Adipose tissue (tissue), 3 donors: Measurements from ENCODE around the gene CCSER1. TPM values are rescaled to one million over a fixed set of nuclear protein-coding genes. Genes with fewer than 3 reads are reported as not detected.

ENCODE experiments used
- polyA plus RNA-seq, 3 donors: library from polyadenylated mRNA; stranded (reverse); fragments of 200-250 nt; gene quantifications; one replicate each; pipeline ENCODE4 v1.2.3, GENCODE V29; 2013
- donor health status: healthy with polysubstance abuse.
- donor health status: Bipolar disorder and iron deficiency.
- donor health status: healthy.

CCSER1 gene
- polyA plus RNA-seq, 3 donors = 0.87 to 1.2 TPM; not detected in 1

Other genes starting within 250 kb of the CCSER1 start
- gene MMRN1, start 232.5 kb upstream of the CCSER1 start, polyA plus RNA-seq = 10 to 100 TPM in 2 of 3 donors, 1 to 10 TPM in 1; 4.5 to 30.1 (median 17.7) TPM